HepG2 (cell line): ENCODE results near the gene GAL3ST2. TPM values are rescaled to one million over a fixed set of nuclear protein-coding genes. Genes with fewer than 3 reads are reported as not detected.

ENCODE experiments used
- AGO1 ChIP-seq: fragments of 200-400 bp; formaldehyde crosslinking; IDR thresholded peaks from 2 replicates; pipeline ENCODE4 v1.6.1; 2017; ENCODE audit warnings: mild to moderate bottlenecking, low read depth, low read length, moderate library complexity; ENCODE audit not compliant: poor library complexity, severe bottlenecking
- HNRNPH1 ChIP-seq: fragments of 200-400 bp; formaldehyde crosslinking; optimal IDR thresholded peaks from 2 replicates; pipeline ENCODE3; 2017; ENCODE audit warnings: mild to moderate bottlenecking, low read depth, low read length
- KDM5B ChIP-seq: sonication (generic); formaldehyde crosslinking; IDR thresholded peaks from 2 replicates; pipeline ENCODE4 v1.4.0; 2020; ENCODE audit warnings: missing genetic modification reagents, mild to moderate bottlenecking, borderline replicate concordance
- SIX4 ChIP-seq: sonication (generic); formaldehyde crosslinking; IDR thresholded peaks from 2 replicates; pipeline ENCODE4 v1.4.0; 2020; ENCODE audit warnings: missing genetic modification reagents
- SKI ChIP-seq: fragments of 450-650 bp; IDR thresholded peaks from one replicate; pipeline ENCODE4 v1.6.1; 2018; ENCODE audit warnings: mild to moderate bottlenecking; ENCODE audit not compliant: partially characterized antibody
- SNRNP70 ChIP-seq: fragments of 200-400 bp; formaldehyde crosslinking; IDR thresholded peaks from 2 replicates; pipeline ENCODE4 v1.6.1; 2017; ENCODE audit warnings: mild to moderate bottlenecking, low read depth, low read length, moderate library complexity
- SP1 ChIP-seq, 2 experiments: fragments of 450-650 bp in 1 of 2; sonication (generic) in 1 of 2; formaldehyde crosslinking in 1 of 2; IDR thresholded peaks; 2 replicates each; pipeline versions ENCODE4 v1.4.0 to v1.6.1; 2016 to 2020; ENCODE audit warnings: missing genetic modification reagents in 1 of 2
- SPEN ChIP-seq: sonication (generic); formaldehyde crosslinking; IDR thresholded peaks from 2 replicates; pipeline ENCODE4 v1.5.1; 2020; ENCODE audit warnings: low read depth, mild to moderate bottlenecking, missing genetic modification reagents
- SRSF4 ChIP-seq: fragments of 200-400 bp; formaldehyde crosslinking; IDR thresholded peaks from one replicate; pipeline ENCODE4 v1.6.1; 2018; ENCODE audit warnings: mild to moderate bottlenecking, low read depth, low read length, moderate library complexity; ENCODE audit not compliant: poor library complexity, severe bottlenecking
- TEAD3 ChIP-seq: optimal IDR thresholded peaks from 2 replicates; pipeline ENCODE3; 2016; ENCODE audit warnings: borderline replicate concordance
- U2AF2 ChIP-seq: fragments of 200-400 bp; formaldehyde crosslinking; IDR thresholded peaks from 2 replicates; pipeline ENCODE4 v1.6.1; 2017; ENCODE audit warnings: low read depth, mild to moderate bottlenecking, low read length
- YY1 ChIP-seq: IDR thresholded peaks from 2 replicates; pipeline ENCODE4 v1.6.1; 2011; ENCODE audit warnings: low read length, low read depth, moderate library complexity, mild to moderate bottlenecking; ENCODE audit not compliant: insufficient read depth, insufficient replicate concordance
- ZNF232 ChIP-seq: sonication (generic); formaldehyde crosslinking; IDR thresholded peaks from 2 replicates; pipeline ENCODE4 v1.4.0; 2020; ENCODE audit warnings: missing genetic modification reagents, borderline replicate concordance
- ZNF264 ChIP-seq: sonication (generic); formaldehyde crosslinking; IDR thresholded peaks from 2 replicates; pipeline ENCODE4 v1.4.0; 2020; ENCODE audit warnings: missing genetic modification reagents
- ZNF605 ChIP-seq: sonication (generic); formaldehyde crosslinking; IDR thresholded peaks from 2 replicates; pipeline ENCODE4 v1.8.0; 2022; ENCODE audit warnings: mild to moderate bottlenecking, missing genetic modification reagents
- polyA plus RNA-seq, 8 experiments: library from polyadenylated mRNA; depleted of rRNA in 3 of 8; stranded (reverse) in 7 of 8; unstranded in 1 of 8; fragments of >200 nt; fragmentation: Illumina TruSeq in 4 of 8; extraction: Trizol in 4 of 8; gene quantifications; 2 replicates each; pipeline versions ENCODE4 v1.2.1 to v1.2.3, GENCODE V29; 2011 to 2016; ENCODE audit warnings: low read depth in 4 of 8, missing spikeins in 1 of 8, mixed read lengths in 1 of 8; ENCODE audit not compliant: insufficient read depth in 1 of 8
- total RNA-seq, 5 experiments: library from RNA; depleted of rRNA; stranded (reverse); fragments of >200 nt; fragmentation: Illumina TruSeq; extraction: Trizol; gene quantifications; 2 replicates each; pipeline ENCODE4 v1.2.3, GENCODE V29; 2016; ENCODE audit warnings: low read depth in 1 of 5
- TF ChIP-seq, protein P1 (sequence below): sonication (generic); formaldehyde crosslinking; IDR thresholded peaks from 2 replicates; pipeline ENCODE4 v1.4.0; 2020; ENCODE audit warnings: mild to moderate bottlenecking, missing genetic modification reagents, borderline replicate concordance
- TF ChIP-seq, protein P2 (sequence below), 2 experiments: IDR thresholded peaks; 2 replicates each; pipeline ENCODE4 v1.6.1; 2011 to 2012; ENCODE audit warnings: low read length in 2 of 2, borderline replicate concordance in 1 of 2, low read depth in 1 of 2, mild to moderate bottlenecking in 1 of 2, moderate library complexity in 1 of 2
- TF ChIP-seq, protein P3 (sequence below): sonication (generic); formaldehyde crosslinking; IDR thresholded peaks from 2 replicates; pipeline ENCODE4 v1.4.0; 2020; ENCODE audit warnings: mild to moderate bottlenecking, missing genetic modification reagents

The GAL3ST2 gene
- total and polyA plus RNA-seq, 2 of the 13 experiments (the other 11 are each of a cell fraction or from before 2014, with no cell fraction given): 0.17 to 0.20 TPM

DNA sequence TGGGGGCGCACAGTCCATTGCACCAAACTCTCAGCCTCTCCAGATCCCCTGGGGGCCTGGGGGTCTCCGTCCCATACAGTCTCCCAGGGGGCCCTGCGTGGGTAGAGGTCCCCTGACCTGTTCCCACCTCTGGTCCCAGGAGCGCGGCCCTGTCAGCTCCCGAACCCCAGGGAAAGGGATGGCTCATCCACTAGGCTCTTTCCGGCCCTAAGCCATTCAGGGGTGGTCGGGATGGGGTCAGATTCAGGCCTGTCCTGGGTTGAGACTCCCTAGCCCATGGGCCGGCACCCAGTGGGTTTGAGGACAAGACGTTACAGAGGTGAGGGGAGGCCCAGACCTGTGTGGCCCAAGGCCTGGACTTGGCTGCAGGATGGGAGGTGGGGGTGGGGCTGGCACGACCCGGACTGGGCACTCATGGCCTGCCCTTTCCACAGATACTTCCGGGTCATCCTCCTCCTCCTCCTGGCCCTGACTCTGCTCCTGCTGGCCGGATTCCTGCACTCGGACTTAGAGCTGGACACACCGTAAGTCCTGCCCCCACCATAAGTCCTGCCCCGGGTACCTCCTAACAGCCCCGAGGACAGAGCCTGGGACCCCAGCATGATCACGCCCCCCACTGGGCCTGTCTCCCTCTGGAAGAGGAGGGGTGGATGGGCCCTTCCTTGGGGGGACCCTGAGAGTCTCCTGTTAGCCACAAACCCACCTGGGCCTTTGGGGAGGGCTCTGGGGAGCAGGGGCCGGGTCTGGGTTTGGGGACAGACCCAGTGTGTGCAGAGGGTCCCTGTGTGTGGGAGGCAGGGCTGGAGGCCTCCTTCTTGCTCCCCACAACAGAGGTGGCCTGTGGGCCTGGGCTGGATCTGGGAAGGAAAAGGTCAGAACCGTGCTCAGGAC is 22.3 kb downstream of the GAL3ST2 start (continued):
- peak; percentile 73 for TF ChIP-seq ZNF605 (CRISPR knock-in tag)
- TF ChIP-seq KDM5B (CRISPR knock-in tag): 0 out of 2 replicates have a peak, but pooled peaks have one; percentile 61
- no peak for TF ChIP-seq SKI
- TF ChIP-seq, protein P1, sequence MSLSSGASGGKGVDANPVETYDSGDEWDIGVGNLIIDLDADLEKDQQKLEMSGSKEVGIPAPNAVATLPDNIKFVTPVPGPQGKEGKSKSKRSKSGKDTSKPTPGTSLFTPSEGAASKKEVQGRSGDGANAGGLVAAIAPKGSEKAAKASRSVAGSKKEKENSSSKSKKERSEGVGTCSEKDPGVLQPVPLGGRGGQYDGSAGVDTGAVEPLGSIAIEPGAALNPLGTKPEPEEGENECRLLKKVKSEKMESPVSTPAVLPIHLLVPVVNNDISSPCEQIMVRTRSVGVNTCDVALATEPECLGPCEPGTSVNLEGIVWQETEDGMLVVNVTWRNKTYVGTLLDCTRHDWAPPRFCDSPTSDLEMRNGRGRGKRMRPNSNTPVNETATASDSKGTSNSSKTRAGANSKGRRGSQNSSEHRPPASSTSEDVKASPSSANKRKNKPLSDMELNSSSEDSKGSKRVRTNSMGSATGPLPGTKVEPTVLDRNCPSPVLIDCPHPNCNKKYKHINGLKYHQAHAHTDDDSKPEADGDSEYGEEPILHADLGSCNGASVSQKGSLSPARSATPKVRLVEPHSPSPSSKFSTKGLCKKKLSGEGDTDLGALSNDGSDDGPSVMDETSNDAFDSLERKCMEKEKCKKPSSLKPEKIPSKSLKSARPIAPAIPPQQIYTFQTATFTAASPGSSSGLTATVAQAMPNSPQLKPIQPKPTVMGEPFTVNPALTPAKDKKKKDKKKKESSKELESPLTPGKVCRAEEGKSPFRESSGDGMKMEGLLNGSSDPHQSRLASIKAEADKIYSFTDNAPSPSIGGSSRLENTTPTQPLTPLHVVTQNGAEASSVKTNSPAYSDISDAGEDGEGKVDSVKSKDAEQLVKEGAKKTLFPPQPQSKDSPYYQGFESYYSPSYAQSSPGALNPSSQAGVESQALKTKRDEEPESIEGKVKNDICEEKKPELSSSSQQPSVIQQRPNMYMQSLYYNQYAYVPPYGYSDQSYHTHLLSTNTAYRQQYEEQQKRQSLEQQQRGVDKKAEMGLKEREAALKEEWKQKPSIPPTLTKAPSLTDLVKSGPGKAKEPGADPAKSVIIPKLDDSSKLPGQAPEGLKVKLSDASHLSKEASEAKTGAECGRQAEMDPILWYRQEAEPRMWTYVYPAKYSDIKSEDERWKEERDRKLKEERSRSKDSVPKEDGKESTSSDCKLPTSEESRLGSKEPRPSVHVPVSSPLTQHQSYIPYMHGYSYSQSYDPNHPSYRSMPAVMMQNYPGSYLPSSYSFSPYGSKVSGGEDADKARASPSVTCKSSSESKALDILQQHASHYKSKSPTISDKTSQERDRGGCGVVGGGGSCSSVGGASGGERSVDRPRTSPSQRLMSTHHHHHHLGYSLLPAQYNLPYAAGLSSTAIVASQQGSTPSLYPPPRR: no peak
- no peak for TF ChIP-seq ZNF232 (CRISPR knock-in tag)
- no peak for TF ChIP-seq SRSF4
- TF ChIP-seq ZNF264 (CRISPR knock-in tag): no peak
- peak; percentile 51 for TF ChIP-seq TEAD3
- no peak for TF ChIP-seq HNRNPH1
- TF ChIP-seq SPEN (CRISPR knock-in tag): 0 out of 2 replicates have a peak, but pooled peaks have one; percentile 15
- TF ChIP-seq, protein P2, sequence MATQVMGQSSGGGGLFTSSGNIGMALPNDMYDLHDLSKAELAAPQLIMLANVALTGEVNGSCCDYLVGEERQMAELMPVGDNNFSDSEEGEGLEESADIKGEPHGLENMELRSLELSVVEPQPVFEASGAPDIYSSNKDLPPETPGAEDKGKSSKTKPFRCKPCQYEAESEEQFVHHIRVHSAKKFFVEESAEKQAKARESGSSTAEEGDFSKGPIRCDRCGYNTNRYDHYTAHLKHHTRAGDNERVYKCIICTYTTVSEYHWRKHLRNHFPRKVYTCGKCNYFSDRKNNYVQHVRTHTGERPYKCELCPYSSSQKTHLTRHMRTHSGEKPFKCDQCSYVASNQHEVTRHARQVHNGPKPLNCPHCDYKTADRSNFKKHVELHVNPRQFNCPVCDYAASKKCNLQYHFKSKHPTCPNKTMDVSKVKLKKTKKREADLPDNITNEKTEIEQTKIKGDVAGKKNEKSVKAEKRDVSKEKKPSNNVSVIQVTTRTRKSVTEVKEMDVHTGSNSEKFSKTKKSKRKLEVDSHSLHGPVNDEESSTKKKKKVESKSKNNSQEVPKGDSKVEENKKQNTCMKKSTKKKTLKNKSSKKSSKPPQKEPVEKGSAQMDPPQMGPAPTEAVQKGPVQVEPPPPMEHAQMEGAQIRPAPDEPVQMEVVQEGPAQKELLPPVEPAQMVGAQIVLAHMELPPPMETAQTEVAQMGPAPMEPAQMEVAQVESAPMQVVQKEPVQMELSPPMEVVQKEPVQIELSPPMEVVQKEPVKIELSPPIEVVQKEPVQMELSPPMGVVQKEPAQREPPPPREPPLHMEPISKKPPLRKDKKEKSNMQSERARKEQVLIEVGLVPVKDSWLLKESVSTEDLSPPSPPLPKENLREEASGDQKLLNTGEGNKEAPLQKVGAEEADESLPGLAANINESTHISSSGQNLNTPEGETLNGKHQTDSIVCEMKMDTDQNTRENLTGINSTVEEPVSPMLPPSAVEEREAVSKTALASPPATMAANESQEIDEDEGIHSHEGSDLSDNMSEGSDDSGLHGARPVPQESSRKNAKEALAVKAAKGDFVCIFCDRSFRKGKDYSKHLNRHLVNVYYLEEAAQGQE (IDR thresholded peaks at IDR 0.05; ENCODE audit: borderline replicate concordance in 1 of 2, low read depth in 1 of 2, low read length in 2 of 2): no peak
- TF ChIP-seq, protein P3, sequence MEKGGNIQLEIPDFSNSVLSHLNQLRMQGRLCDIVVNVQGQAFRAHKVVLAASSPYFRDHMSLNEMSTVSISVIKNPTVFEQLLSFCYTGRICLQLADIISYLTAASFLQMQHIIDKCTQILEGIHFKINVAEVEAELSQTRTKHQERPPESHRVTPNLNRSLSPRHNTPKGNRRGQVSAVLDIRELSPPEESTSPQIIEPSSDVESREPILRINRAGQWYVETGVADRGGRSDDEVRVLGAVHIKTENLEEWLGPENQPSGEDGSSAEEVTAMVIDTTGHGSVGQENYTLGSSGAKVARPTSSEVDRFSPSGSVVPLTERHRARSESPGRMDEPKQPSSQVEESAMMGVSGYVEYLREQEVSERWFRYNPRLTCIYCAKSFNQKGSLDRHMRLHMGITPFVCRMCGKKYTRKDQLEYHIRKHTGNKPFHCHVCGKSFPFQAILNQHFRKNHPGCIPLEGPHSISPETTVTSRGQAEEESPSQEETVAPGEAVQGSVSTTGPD: no peak
- peak; percentile 41 for TF ChIP-seq YY1
- no peak for TF ChIP-seq SIX4 (CRISPR knock-in tag)
- no peak for TF ChIP-seq SP1 (IDR thresholded peaks at IDR 0.05)
- TF ChIP-seq SP1 (CRISPR knock-in tag; IDR thresholded peaks at IDR 0.05): peak; percentile 17; the same call in 1 of the 2 replicates
- no peak for TF ChIP-seq AGO1
- TF ChIP-seq SNRNP70: no peak
- no peak for TF ChIP-seq U2AF2
